Effector memory CD4-positive, alpha-beta T cell (primary cell): Measurements from ENCODE around the gene BTNL3.
"Not testable (repeated sequence)": the region's sequence is repeated elsewhere in the genome, so short reads cannot be mapped to it uniquely, and the experiment has no call there.

Experiments used
- DNase-seq, 3 donors: peaks; one replicate each; pipeline ENCODE4 v3.0.0-alpha.2; 2020
- H3K27ac ChIP-seq: 2 replicates; pipeline ENCODE4 v1.7.0; 2013; ENCODE audit warnings: mild to moderate bottlenecking, low read length, moderate library complexity; ENCODE audit not compliant: insufficient read depth, poor library complexity, severe bottlenecking
- H3K27me3 ChIP-seq: replicated peaks from 2 replicates; pipeline ENCODE4 v1.7.0; 2013; ENCODE audit warnings: mild to moderate bottlenecking, low read length; ENCODE audit not compliant: insufficient read depth, control insufficient read depth, poor library complexity, severe bottlenecking
- H3K36me3 ChIP-seq: 2 replicates; pipeline ENCODE4 v1.7.0; 2013; ENCODE audit warnings: mild to moderate bottlenecking, low read length, moderate library complexity; ENCODE audit not compliant: control insufficient read depth, insufficient read depth
- H3K4me1 ChIP-seq: 2 replicates; pipeline ENCODE4 v1.7.0; 2013; ENCODE audit warnings: low read length, mild to moderate bottlenecking; ENCODE audit not compliant: control insufficient read depth, insufficient read depth, poor library complexity, severe bottlenecking
- H3K4me3 ChIP-seq: 2 replicates; pipeline ENCODE4 v1.7.0; 2013; ENCODE audit warnings: low read length, low read depth, mild to moderate bottlenecking; ENCODE audit not compliant: insufficient read depth, poor library complexity, severe bottlenecking
- H3K9me3 ChIP-seq: 2 replicates; pipeline ENCODE4 v1.7.0; 2013; ENCODE audit warnings: mild to moderate bottlenecking, low read length, moderate library complexity; ENCODE audit not compliant: control insufficient read depth

BTNL3 gene

DNA sequence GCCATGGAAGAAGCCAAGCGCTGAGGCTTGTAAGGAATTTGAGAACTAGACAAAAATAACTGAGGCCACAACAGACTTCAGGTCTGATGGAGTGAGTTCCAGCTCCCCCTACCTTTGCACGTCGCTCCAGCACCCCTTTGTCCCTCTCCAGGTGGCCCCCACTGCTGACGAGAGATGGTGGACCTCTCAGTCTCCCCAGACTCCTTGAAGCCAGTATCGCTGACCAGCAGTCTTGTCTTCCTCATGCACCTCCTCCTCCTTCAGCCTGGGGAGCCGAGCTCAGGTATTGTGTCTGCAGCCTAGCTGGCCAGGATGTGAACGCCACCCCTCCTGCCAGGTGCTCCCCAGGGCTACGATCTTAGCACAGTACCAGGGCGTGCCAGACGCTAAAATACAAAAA is 56.7 kb downstream of the BTNL3 start:
- no peaks in the 10 kb centered on the region for H3K36me3 ChIP-seq
- peaks cover 19% of the 10 kb centered on the region for H3K27me3 ChIP-seq
- H3K9me3 ChIP-seq = no peaks in the 10 kb centered on the region
- no peak for DNase-seq
- no peak overlapping the region for H3K27ac ChIP-seq
- no peak overlapping the region for H3K4me3 ChIP-seq
- no peaks in the 10 kb centered on the region for H3K4me1 ChIP-seq

DNA sequence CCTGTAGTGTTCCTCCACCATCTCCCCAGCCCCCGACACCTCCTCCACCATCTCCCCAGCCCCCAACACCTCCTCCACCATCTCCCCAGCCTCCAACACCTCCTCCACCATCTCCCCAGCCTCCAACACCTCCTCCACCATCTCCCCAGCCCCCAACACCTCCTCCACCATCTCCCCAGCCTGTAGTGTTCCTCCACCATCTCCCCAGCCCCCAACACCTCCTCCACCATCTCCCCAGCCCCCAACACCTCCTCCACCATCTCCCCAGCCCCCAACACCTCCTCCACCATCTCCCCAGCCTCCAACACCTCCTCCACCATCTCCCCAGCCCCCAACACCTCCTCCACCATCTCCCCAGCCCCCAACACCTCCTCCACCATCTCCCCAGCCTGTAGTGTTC is 57.2 kb downstream of the BTNL3 start:
- not testable (repeated sequence) for DNase-seq, H3K4me3 ChIP-seq, H3K36me3 ChIP-seq, H3K9me3 ChIP-seq, H3K4me1 ChIP-seq, H3K27ac ChIP-seq
- peaks cover 19% of the 10 kb centered on the region for H3K27me3 ChIP-seq

DNA sequence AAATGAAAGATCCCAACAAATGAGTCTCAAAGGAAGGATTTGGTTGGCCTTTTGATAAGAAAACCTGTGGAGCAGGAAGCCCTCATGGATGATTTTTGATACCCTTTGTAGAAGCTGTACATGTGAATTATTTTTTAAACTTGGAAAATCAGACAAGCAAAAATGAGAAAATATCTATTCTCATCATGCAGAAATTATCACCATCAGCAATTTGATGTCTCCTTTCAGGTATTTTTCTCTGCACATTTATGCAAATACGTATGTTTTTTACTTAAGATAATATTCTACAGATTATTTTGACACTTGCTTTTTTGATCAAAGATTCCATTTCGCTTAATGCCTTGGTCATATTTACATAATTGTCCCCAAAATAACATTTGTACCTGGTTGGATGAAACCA is 58.6 kb downstream of the BTNL3 start:
- H3K36me3 ChIP-seq = no peaks in the 10 kb centered on the region
- peaks cover 29% of the 10 kb centered on the region for H3K27me3 ChIP-seq
- DNase-seq = no peak
- no peaks in the 10 kb centered on the region for H3K4me1 ChIP-seq
- H3K9me3 ChIP-seq = no peaks in the 10 kb centered on the region
- H3K4me3 ChIP-seq = no peak overlapping the region
- H3K27ac ChIP-seq = no peak overlapping the region

DNA sequence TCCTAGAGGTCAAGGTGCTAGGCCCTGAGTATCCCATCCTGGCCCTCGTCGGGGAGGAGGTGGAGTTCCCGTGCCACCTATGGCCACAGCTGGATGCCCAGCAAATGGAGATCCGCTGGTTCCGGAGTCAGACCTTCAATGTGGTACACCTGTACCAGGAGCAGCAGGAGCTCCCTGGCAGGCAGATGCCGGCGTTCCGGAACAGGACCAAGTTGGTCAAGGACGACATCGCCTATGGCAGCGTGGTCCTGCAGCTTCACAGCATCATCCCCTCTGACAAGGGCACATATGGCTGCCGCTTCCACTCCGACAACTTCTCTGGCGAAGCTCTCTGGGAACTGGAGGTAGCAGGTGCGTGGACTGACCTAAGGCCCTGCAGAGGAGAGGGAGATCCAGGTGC is 59.3 kb downstream of the BTNL3 start:
- H3K36me3 ChIP-seq = no peaks in the 10 kb centered on the region
- H3K9me3 ChIP-seq = no peaks in the 10 kb centered on the region
- H3K4me3 ChIP-seq = no peak overlapping the region
- H3K27ac ChIP-seq = no peak overlapping the region
- H3K27me3 ChIP-seq = peaks cover 33% of the 10 kb centered on the region
- DNase-seq = no peak
- peaks cover 3% of the 10 kb centered on the region for H3K4me1 ChIP-seq

DNA sequence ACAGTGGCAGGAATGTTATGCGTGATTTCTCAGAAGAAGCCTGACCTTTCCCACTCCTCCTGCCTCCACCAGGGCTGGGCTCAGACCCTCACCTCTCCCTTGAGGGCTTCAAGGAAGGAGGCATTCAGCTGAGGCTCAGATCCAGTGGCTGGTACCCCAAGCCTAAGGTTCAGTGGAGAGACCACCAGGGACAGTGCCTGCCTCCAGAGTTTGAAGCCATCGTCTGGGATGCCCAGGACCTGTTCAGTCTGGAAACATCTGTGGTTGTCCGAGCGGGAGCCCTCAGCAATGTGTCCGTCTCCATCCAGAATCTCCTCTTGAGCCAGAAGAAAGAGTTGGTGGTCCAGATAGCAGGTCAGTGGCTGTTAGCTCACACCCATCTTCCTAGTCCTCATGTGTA is 61.4 kb downstream of the BTNL3 start:
- Histone ChIP-seq H3K27me3 (peaks cover 50% of the 10 kb centered on the region), H3K36me3 (no peaks in the 10 kb centered on the region)
- DNase-seq = no peak

DNA sequence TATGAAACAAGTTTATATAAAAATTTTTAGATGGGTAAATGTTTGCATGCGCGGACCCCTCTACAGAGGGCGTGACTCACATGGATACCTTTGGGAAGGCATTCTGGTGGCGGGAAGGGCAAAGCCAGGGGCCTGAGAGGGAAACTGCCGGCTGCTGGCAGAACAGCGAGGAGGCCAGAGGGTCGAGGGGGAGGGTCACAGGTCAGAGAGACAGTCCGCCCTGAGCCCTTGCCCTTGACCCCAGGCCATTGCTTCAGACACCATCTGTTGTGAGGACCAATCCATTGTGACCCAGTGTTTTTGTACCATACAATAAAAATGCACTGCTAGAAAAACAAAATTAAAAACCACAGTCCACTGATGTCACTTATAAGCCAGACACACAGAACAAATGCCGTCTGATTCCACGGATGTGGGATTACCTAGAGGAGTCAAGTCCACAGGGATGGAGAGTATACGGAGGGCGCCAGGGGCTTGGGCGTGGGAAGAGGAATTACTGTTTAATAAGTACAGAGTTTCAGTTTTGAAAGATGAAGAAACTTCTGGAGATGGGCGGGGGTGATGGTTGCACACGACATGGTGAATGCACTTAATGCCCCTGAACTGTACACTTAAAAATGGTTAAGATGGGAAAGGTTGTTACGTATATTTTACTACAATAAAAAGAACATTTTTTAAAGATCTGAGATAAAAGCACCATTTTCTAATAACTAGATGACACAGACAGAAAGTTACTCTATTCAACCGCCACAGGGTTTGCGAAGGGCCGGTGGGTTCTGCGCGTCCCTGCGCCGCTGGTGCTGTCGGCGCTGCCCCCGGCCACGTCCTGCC is 63.4 kb downstream of the BTNL3 start:
- Histone ChIP-seq H3K9me3 (no peaks in the 10 kb centered on the region), H3K36me3 (no peaks in the 10 kb centered on the region), H3K4me1 (peaks cover 14% of the 10 kb centered on the region), H3K27me3 (peaks cover 55% of the 10 kb centered on the region), H3K4me3 (peak overlapping the region; percentile 46), H3K27ac (no peak overlapping the region)
- no peak for DNase-seq

More for the DNA sequence above, 61.4 kb downstream of the BTNL3 start:
- Histone ChIP-seq H3K4me1 (peaks cover 14% of the 10 kb centered on the region), H3K27ac (no peak overlapping the region), H3K4me3 (no peak overlapping the region), H3K9me3 (no peaks in the 10 kb centered on the region)

DNA sequence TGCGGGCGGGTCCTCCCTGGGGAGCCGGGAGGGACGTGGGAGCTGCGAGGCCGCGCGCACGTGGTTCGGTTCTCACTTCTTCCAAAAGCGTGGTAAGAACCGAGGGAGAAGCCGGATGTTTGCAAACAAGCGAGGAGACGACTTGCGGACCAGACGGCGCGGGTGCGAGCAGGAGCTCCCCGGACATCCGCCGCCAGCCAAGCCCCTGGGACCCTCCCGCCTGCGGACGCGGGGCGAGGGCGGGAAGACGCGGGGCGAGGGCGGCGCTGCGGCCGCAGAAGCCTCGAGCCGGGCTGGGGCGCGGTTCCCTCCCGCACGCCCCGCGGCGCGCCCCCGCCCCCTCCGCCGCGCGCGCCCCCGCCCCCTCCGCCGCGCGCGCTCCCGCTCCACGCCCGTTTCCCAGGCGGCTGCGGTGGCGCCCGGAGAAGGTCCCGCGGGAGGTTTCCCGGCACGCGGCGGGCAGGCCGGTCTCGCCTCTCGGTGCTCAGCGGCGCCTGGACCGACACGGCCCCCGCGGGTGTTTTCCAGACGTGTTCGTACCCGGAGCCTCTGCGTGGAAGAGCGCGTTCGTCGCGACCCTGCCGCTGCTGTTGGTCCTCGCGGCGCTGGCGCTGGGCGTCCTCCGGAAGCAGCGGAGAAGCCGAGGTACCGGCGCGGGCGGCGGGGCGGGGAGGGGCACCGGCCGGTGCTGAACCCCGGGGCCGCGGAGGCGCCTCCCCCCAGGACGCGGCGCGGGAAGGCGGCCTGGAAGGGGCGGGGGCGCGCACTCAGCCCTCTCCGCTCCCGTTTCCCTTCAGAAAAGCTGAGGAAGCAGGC is 64.2 kb downstream of the BTNL3 start:
- Histone ChIP-seq H3K4me3 (peak overlapping the region; percentile 50), H3K9me3 (no peaks in the 10 kb centered on the region), H3K27me3 (peaks cover 59% of the 10 kb centered on the region), H3K27ac (no peak overlapping the region), H3K36me3 (no peaks in the 10 kb centered on the region), H3K4me1 (peaks cover 14% of the 10 kb centered on the region)
- no peak for DNase-seq

DNA sequence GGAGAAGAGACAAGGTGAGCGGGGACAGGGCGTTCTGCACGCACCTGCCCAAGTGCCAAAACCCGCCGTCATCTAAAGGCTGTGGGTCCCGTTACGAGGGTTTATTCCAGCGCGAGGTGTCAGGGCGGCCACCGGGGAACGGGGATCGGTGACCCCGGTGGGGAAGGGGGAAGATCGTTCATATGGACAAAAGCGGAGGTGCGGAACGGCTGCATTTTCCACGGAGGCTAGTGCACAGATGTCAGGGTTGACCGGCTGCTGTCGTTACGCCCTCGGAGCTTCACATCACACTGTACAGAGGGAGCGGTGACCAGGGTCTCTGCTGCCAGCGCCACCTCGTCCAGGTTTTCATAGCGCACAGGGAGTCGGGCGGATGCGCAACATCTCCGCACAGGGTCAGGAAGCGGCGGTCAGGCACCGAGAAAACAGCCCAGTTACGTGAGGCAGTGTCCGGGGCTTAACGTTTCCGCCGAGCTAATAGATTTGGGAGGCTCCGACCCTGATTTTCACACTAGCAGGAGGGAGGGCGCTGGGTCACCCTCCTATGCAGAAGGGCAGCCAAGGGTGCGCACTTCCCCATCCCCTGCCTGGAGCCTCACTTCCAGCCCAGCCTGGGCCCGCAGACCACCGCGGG is 65.0 kb downstream of the BTNL3 start:
- peaks cover 58% of the 10 kb centered on the region for H3K27me3 ChIP-seq
- no peak overlapping the region for H3K27ac ChIP-seq
- peak overlapping the region; percentile 50 for H3K4me3 ChIP-seq
- no peak for DNase-seq
- no peaks in the 10 kb centered on the region for H3K9me3 ChIP-seq
- H3K36me3 ChIP-seq = no peaks in the 10 kb centered on the region
- H3K4me1 ChIP-seq = peaks cover 14% of the 10 kb centered on the region

DNA sequence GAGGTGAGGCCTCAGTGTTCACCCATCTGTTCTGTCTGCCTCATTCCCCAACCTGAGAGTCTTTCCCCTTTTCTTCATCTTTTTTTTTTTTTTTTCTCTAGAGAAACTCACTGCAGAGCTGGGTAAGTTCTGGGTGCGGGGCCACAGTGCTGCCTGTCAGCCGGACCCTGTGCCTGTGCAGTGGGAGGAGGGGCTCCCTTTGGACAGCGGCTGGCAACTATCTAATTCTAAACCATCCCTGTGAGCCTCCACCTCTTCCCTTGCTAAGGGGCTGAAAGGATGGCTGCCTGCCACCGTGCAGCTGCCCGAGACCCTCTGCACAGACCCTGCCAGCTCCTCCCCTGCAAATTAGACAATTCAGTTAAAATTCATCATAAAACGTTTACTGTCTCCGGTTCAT is 65.5 kb downstream of the BTNL3 start:
- H3K27ac ChIP-seq = no peak overlapping the region
- H3K4me3 ChIP-seq = no peak overlapping the region
- no peaks in the 10 kb centered on the region for H3K9me3 ChIP-seq
- no peaks in the 10 kb centered on the region for H3K36me3 ChIP-seq
- no peak for DNase-seq
- peaks cover 14% of the 10 kb centered on the region for H3K4me1 ChIP-seq
- peaks cover 61% of the 10 kb centered on the region for H3K27me3 ChIP-seq
